Stomach (tissue), 9 donors: ENCODE data around the gene CCDC149. TPM values are rescaled to one million over a fixed set of nuclear protein-coding genes. Genes with fewer than 3 reads are reported as not detected.

Experiments used
- DNase-seq, 2 donors: peaks; one replicate each; pipeline versions ENCODE4 v3.0.0 to v3.0.0-alpha.2; 2013 to 2019
- H3K27ac ChIP-seq, 5 donors: fragments of 200-600 bp in 4 of 5; sonication (generic) in 4 of 5; one replicate each; pipeline ENCODE4 v1.5.1; 2013 to 2019; ENCODE audit warnings: mild to moderate bottlenecking in 1 of 5, moderate library complexity in 1 of 5
- H3K27me3 ChIP-seq, 3 donors: fragments of 200-600 bp; sonication (generic); one replicate each; pipeline ENCODE4 v1.5.1; 2017 to 2019; ENCODE audit warnings: mixed run types in 1 of 3
- H3K36me3 ChIP-seq, 4 donors: fragments of 200-600 bp; sonication (generic); 1 replicate in 3 of 4; 2 replicates in 1 of 4; pipeline ENCODE4 v1.5.1; 2016 to 2019
- H3K4me1 ChIP-seq, 4 donors: fragments of 200-600 bp; sonication (generic); one replicate each; pipeline ENCODE4 v1.5.1; 2016 to 2019
- H3K4me3 ChIP-seq, 4 donors: fragments of 200-600 bp; sonication (generic) in 3 of 4; one replicate each; pipeline ENCODE4 v1.5.1; 2016 to 2019; ENCODE audit warnings: mild to moderate bottlenecking in 1 of 4
- H3K9me3 ChIP-seq, 4 donors: fragments of 200-600 bp; sonication (generic); one replicate each; pipeline ENCODE4 v1.5.1; 2016 to 2019
- CTCF ChIP-seq, 7 experiments: fragments of 450-650 bp in 4 of 7; fragments of 200-600 bp in 3 of 7; sonication (generic) in 3 of 7; IDR thresholded peaks; one replicate each; pipeline ENCODE4 v1.5.1; 2016 to 2019; ENCODE audit warnings: antibody characterized with exemption in 7 of 7, control low read depth in 2 of 7, mild to moderate bottlenecking in 1 of 7
- EP300 ChIP-seq: sonication (generic); formaldehyde crosslinking; IDR thresholded peaks from one replicate; pipeline ENCODE4 v1.6.1; 2017; ENCODE audit warnings: antibody characterized with exemption
- POLR2A ChIP-seq, 4 donors: fragments of 450-650 bp; IDR thresholded peaks; one replicate each; pipeline ENCODE4 v1.6.1; 2016; ENCODE audit warnings: antibody characterized with exemption in 4 of 4, control low read depth in 2 of 4, mild to moderate bottlenecking in 1 of 4, moderate library complexity in 1 of 4
- POLR2AphosphoS5 ChIP-seq, 3 donors: sonication (generic); formaldehyde crosslinking; IDR thresholded peaks; one replicate each; pipeline ENCODE4 v1.6.1; 2016; ENCODE audit warnings: antibody characterized with exemption in 3 of 3
- whole genome bisulfite sequencing, 5 donors: extraction: QIAGEN DNeasy Blood & Tissue Kit in 3 of 5; methylation state at CpG; one replicate each; pipeline versions ENCODE4 v1.1.5 to v1.1.7; 2013 to 2018; 5-methylcytosine and 5-hydroxymethylcytosine counted together
- intact Hi-C: fragments of 100-400 bp; cut with DNase I; formaldehyde crosslinking; loops from one replicate; pipeline ENCODE4 v1.15.1; 2023; ENCODE audit warnings: low total_unique reads
- polyA plus RNA-seq, 3 donors: library from polyadenylated mRNA; stranded (reverse); fragments of 200-250 nt; gene quantifications; one replicate each; pipeline ENCODE4 v1.2.3, GENCODE V29; 2013
- total RNA-seq, 5 donors: library from RNA; depleted of rRNA; stranded (reverse); fragments of >200 nt; gene quantifications; one replicate each; pipeline versions ENCODE4 v1.1.0 to v1.2.3, GENCODE V29; 2014 to 2016
- donor health status: healthy with polysubstance abuse.
- donor health status: Bipolar disorder and iron deficiency.
- donor health status: healthy.

CCDC149 gene
- total and polyA plus RNA-seq, 8 donors: 7.0 to 70.6 (median 16.9) TPM

- no peak for DNase-seq
- H3K4me1 ChIP-seq: peaks cover 15 to 57% (median 36%) of the 10 kb centered on the region in 4 donors
- peaks cover 0 to 30% (median 25%) of the 10 kb centered on the region in 3 donors for H3K27me3 ChIP-seq
- 41 to 62% (median 51%) methylated on average over 6 of the region's 6 CpGs for WGBS, 5 donors
- intact Hi-C loops: no loop called here
- H3K4me3 ChIP-seq: no peak overlapping the region
- H3K27ac ChIP-seq: no peak overlapping the region
- no peaks in the 10 kb centered on the region for H3K9me3 ChIP-seq
- H3K36me3 ChIP-seq: peaks cover 0 to 6% (median 4%) of the 10 kb centered on the region in 4 donors
- no peak for TF ChIP-seq POLR2A (IDR thresholded peaks at IDR 0.05)
- TF ChIP-seq CTCF (IDR thresholded peaks at IDR 0.05): no peak
- no peak for TF ChIP-seq POLR2AphosphoS5 (IDR thresholded peaks at IDR 0.05)
- no peak for TF ChIP-seq EP300
These were observed 110.2 kb downstream of the CCDC149 start for GRCh38 chr4:24802648-24803047.

- Histone ChIP-seq H3K36me3 (no peaks in the 10 kb centered on the region), H3K4me3 (peak overlapping the region in 1 of 4 donors; percentile 48), H3K9me3 (no peaks in the 10 kb centered on the region), H3K27me3 (peaks cover 0 to 30% (median 25%) of the 10 kb centered on the region in 3 donors), H3K4me1 (peaks cover 15 to 63% (median 41%) of the 10 kb centered on the region in 4 donors), H3K27ac (peak overlapping the region in 1 of 5 donors; percentile 46)
- WGBS, 5 donors: 60 to 81% (median 75%) methylated on average over 10 of the region's 10 CpGs
- TF ChIP-seq CTCF (IDR thresholded peaks at IDR 0.05) (no peak), POLR2AphosphoS5 (IDR thresholded peaks at IDR 0.05) (no peak), EP300 (no peak), POLR2A (IDR thresholded peaks at IDR 0.05) (no peak)
- no peak for DNase-seq
- intact Hi-C loops: no loop called here
These were observed 111.5 kb downstream of the CCDC149 start for GRCh38 chr4:24801136-24801855.

GRCh38 chr4:24800325-24800895 lies 112.4 kb downstream of the CCDC149 start:
- 15 to 27% (median 20%) methylated on average over 25 of the region's 25 CpGs for whole genome bisulfite sequencing, 5 donors
- Histone ChIP-seq H3K4me1 (peaks cover 15 to 66% (median 48%) of the 10 kb centered on the region in 4 donors), H3K4me3 (peak overlapping the region; percentile 19 to 48 (median 28)), H3K27ac (peak overlapping the region in 1 of 5 donors; percentile 46), H3K9me3 (no peaks in the 10 kb centered on the region), H3K27me3 (peaks cover 0 to 30% (median 25%) of the 10 kb centered on the region in 3 donors), H3K36me3 (no peaks in the 10 kb centered on the region)
- intact Hi-C loops: no loop called here
- TF ChIP-seq POLR2AphosphoS5 (IDR thresholded peaks at IDR 0.05) (no peak), POLR2A (IDR thresholded peaks at IDR 0.05) (no peak), CTCF (IDR thresholded peaks at IDR 0.05) (no peak), EP300 (no peak)
- peak in 1 of 2 donors; percentile 37 for DNase-seq

GRCh38 chr4:24799544-24800324 lies 113.1 kb downstream of the CCDC149 start:
- Histone ChIP-seq H3K9me3 (no peaks in the 10 kb centered on the region), H3K27ac (peak overlapping the region in 1 of 5 donors; percentile 46), H3K36me3 (no peaks in the 10 kb centered on the region), H3K4me3 (peak overlapping the region; percentile 19 to 48 (median 28)), H3K27me3 (peaks cover 0 to 30% (median 25%) of the 10 kb centered on the region in 3 donors), H3K4me1 (peaks cover 18 to 66% (median 51%) of the 10 kb centered on the region in 4 donors)
- peak in 1 of 2 donors; percentile 62 for DNase-seq
- intact Hi-C loops: no loop called here
- TF ChIP-seq POLR2A (IDR thresholded peaks at IDR 0.05) (no peak), EP300 (no peak), POLR2AphosphoS5 (IDR thresholded peaks at IDR 0.05) (no peak), CTCF (IDR thresholded peaks at IDR 0.05) (no peak)
- WGBS, 5 donors: 23 to 80% (median 28%) methylated on average over 1 to 103 of the region's 103 CpGs
